Kidney epithelial cell (primary cell): ENCODE results near the gene REEP1. TPM values are rescaled to one million over a fixed set of nuclear protein-coding genes. Genes with fewer than 3 reads are reported as not detected.
"Not testable (repeated sequence)": the region's sequence is repeated elsewhere in the genome, so short reads cannot be mapped to it uniquely, and the experiment has no call there.

ENCODE experiments used
- DNase-seq: peaks from one replicate; pipeline ENCODE4 v3.0.0-alpha.2; 2010; ENCODE audit warnings: low read depth
- H3K27me3 ChIP-seq: 2 replicates; pipeline ENCODE4 v1.6.0; 2011; ENCODE audit warnings: low read length; ENCODE audit not compliant: control insufficient read depth, insufficient read depth
- H3K36me3 ChIP-seq: 2 replicates; pipeline ENCODE4 v1.5.1; 2011; ENCODE audit warnings: low read length; ENCODE audit not compliant: control insufficient read depth, insufficient read depth
- H3K4me3 ChIP-seq: 2 replicates; pipeline ENCODE4 v1.5.1; 2011; ENCODE audit warnings: low read depth, mild to moderate bottlenecking, control low read depth, low read length
- total RNA-seq: library from RNA; depleted of rRNA; stranded (reverse); fragments of >200 nt; gene quantifications from 2 replicates; pipeline ENCODE4 v1.2.3, GENCODE V29; 2015
- TF ChIP-seq, protein P1 (sequence below): IDR thresholded peaks from 2 replicates; pipeline ENCODE4 v1.5.1; 2011; ENCODE audit warnings: mild to moderate bottlenecking, moderate library complexity, low read length, control low read depth, inconsistent platforms; ENCODE audit not compliant: insufficient read depth, poor library complexity, severe bottlenecking

The REEP1 gene
- total RNA-seq, 1 donor from 2014 or later: 1.3 TPM

- Histone ChIP-seq H3K4me3 (no peak overlapping the region), H3K36me3 (no peaks in the 10 kb centered on the region), H3K27me3 (no peaks in the 10 kb centered on the region)
- no peak for DNase-seq
- TF ChIP-seq, protein P1, sequence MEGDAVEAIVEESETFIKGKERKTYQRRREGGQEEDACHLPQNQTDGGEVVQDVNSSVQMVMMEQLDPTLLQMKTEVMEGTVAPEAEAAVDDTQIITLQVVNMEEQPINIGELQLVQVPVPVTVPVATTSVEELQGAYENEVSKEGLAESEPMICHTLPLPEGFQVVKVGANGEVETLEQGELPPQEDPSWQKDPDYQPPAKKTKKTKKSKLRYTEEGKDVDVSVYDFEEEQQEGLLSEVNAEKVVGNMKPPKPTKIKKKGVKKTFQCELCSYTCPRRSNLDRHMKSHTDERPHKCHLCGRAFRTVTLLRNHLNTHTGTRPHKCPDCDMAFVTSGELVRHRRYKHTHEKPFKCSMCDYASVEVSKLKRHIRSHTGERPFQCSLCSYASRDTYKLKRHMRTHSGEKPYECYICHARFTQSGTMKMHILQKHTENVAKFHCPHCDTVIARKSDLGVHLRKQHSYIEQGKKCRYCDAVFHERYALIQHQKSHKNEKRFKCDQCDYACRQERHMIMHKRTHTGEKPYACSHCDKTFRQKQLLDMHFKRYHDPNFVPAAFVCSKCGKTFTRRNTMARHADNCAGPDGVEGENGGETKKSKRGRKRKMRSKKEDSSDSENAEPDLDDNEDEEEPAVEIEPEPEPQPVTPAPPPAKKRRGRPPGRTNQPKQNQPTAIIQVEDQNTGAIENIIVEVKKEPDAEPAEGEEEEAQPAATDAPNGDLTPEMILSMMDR: no peak
Observed at GRCh38 chr2:86357392-86357963, 20.1 kb upstream of the REEP1 start.

GRCh38 chr2:86352727-86353221 is 15.3 kb upstream of the REEP1 start:
- DNase-seq: no peak
- no peaks in the 10 kb centered on the region for H3K36me3 ChIP-seq
- TF ChIP-seq, protein P1: no peak
- H3K27me3 ChIP-seq: no peaks in the 10 kb centered on the region
- no peak overlapping the region for H3K4me3 ChIP-seq

GRCh38 chr2:86352137-86352726 is 14.8 kb upstream of the REEP1 start:
- TF ChIP-seq, protein P1: no peak
- Histone ChIP-seq H3K36me3 (no peaks in the 10 kb centered on the region), H3K27me3 (no peaks in the 10 kb centered on the region), H3K4me3 (no peak overlapping the region)
- no peak for DNase-seq

DNA sequence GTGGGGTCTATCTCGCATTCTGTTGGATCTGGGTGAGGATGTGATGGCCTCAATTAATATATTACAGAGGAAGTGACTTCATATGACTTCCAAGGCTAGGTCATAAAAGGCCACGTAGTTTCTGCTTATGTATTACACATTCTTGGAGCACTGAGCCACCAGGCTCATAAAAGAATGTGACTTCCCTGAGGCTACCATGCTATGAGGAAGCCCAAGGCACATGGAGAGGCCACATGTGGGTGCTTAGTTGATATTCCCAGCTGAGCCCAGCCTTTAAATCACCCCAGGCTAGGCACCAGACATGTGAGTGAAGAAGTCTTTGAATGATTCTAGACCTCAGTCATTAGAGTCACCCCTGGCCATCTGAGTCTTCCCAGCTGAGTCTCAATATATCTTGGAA is 13.3 kb upstream of the REEP1 start:
- Histone ChIP-seq H3K36me3 (no peaks in the 10 kb centered on the region), H3K4me3 (no peak overlapping the region), H3K27me3 (no peaks in the 10 kb centered on the region)
- DNase-seq: no peak
- TF ChIP-seq, protein P1: no peak

GRCh38 chr2:86347401-86347800 is 10.0 kb upstream of the REEP1 start:
- no peaks in the 10 kb centered on the region for H3K36me3 ChIP-seq
- H3K27me3 ChIP-seq: no peaks in the 10 kb centered on the region
- H3K4me3 ChIP-seq: no peak overlapping the region
- TF ChIP-seq, protein P1: no peak
- DNase-seq: no peak

DNA sequence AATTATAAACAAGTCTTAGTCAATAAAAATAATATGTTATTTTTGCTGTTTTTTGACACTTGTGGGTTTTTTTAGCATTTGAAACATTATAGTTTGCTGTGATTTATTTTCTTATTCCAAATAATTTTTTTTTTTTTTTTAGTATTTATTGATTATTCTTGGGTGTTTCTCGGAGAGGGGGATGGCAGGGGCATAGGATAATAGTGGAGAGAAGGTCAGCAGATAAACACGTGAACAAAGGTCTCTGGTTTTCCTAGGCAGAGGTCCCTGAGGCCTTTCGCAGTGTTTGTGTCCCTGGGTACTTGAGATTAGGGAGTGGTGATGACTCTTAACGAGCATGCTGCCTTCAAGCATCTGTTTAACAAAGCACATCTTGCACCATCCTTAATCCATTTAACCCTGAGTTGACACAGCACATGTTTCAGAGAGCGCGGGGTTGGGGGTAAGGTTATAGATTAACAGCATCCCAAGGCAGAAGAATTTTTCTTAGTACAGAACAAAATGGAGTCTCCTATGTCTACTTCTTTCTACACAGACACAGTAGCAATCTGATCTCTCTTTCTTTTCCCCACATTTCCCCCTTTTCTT is 8.5 kb upstream of the REEP1 start:
- not testable (repeated sequence) for H3K36me3 ChIP-seq, DNase-seq, H3K27me3 ChIP-seq, H3K4me3 ChIP-seq
